ENCODE data around the gene DEF6.

- no peak for TF ChIP-seq CTCF (IDR thresholded peaks at IDR 0.05; ENCODE audit: low read depth, low read length)
- no peak for TF ChIP-seq EZH2phosphoT487 (IDR thresholded peaks at IDR 0.05; ENCODE audit: low read depth)
Measured at GRCh38 chr6:35260591-35261570, 36.7 kb upstream of the DEF6 start.
